ENCODE results near the gene HOXA2.

HOXA2 gene

GRCh38 chr7:27111751-27112277 lies 9.3 kb upstream of the HOXA2 start:
- DNase-seq (ENCODE audit: low read depth): no peak

GRCh38 chr7:27111042-27111750 lies 8.7 kb upstream of the HOXA2 start:
- no peak for DNase-seq (ENCODE audit: low read depth)

DNA sequence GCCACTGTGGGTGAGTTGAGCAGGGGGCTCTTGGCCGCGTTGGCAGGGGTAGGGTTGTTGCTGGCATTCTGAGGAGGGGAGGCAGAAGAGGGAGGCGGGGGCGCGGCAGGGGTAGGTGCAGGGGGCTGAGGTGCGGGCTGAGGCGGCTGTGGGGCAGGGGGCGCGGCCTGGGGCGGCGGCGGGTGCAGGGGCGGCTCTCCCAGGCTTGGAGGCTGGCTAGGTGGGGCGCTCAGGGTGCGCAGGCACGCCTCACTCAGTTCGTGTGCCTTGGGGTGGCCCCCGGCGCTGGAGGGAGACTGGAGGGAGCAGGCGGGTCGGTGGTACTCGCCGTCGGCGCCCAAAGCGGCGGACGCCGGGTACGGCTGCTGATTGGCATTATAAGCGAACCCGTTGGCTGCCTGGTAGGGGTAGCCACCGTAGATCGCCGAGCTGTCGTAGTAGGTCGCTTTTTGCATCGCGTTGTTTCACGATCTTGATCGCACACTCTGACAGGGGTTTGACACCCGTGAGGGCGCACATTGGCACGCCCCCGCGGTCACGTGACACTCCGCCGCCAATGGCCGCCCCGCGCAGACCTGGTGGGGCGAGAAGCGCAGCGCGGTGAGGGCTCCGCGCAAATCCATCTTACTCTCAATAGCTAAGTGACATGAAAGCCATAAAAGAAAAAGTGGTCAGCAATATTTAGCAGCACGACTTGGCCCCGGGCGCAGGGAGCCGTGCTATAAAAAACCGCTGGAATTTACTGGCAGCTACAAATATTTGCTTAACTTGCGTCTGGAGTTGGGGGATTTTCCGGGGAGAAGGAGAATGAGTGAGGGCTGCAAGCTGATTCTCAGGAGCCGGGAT lies 7.9 kb upstream of the HOXA2 start:
- DNase-seq (ENCODE audit: low read depth): no peak

GRCh38 chr7:27109466-27110185 lies 7.1 kb upstream of the HOXA2 start:
- DNase-seq (ENCODE audit: low read depth): no peak

GRCh38 chr7:27108390-27109127 lies 6.1 kb upstream of the HOXA2 start:
- no peak for DNase-seq (ENCODE audit: low read depth)

DNA sequence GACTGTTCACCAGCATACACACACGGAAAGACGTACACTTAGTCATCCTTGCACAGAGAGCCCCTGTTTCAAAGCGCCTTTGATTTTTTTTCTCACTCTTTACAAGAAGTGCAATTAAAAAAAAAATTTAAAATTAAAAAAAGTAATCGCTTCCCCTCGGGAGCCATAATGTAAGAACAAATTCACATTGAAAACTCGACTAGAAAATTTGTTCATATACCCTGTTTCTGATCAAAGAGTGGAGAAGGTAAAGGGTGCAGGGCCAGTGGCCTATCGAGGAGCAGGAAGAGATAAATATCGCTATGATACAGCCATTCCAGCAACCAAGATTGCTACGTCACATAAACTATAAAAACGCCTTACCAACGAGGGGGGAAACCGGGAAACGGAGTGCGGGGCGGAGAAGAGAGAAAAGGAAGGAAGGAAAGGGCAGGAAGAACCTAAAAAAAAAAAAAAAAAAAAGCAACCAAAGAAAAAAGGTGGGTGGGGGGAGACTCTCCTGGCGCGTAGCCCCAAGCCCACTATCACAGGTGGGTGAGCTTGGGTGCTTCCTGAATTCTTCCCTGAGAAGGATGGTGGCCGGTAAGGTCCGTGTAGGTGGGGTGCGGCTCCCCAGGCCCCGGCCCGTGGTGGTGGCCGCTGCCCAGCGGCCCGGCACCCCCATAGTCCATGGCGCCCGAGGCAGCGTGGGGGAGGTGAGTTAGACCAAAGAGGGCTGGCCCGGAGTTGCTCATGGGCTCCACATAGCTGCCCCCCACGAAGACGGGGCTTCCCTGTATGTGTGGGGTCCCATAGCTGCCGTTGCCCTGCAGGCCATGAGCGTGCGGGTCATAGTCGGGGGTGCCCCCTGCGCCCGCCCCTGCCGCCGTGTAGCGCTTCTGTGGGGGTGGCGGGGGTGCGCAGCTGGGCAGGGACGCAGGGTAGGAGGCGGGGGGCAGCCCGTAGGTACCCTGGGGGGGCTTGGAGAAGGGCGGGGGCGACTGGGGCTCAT lies 5.2 kb upstream of the HOXA2 start:
- DNase-seq (ENCODE audit: low read depth): no peak

DNA sequence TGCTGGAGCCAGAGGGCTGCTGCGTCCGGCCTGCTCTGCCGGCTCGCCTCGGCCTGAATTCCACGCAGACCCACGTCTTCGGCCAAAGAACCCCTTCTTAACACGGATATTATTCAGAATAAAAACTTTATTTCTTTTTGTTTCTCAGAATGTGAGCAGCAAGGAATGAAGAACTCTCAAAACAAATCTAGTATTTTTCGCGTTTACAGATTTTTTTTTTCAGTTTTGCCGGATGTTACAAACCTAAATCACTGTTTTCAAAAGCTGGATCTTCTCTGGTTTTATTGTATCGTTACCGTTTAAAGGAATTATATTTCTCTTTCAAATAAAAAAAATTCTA lies 4.4 kb upstream of the HOXA2 start:
- DNase-seq (ENCODE audit: low read depth): no peak

DNA sequence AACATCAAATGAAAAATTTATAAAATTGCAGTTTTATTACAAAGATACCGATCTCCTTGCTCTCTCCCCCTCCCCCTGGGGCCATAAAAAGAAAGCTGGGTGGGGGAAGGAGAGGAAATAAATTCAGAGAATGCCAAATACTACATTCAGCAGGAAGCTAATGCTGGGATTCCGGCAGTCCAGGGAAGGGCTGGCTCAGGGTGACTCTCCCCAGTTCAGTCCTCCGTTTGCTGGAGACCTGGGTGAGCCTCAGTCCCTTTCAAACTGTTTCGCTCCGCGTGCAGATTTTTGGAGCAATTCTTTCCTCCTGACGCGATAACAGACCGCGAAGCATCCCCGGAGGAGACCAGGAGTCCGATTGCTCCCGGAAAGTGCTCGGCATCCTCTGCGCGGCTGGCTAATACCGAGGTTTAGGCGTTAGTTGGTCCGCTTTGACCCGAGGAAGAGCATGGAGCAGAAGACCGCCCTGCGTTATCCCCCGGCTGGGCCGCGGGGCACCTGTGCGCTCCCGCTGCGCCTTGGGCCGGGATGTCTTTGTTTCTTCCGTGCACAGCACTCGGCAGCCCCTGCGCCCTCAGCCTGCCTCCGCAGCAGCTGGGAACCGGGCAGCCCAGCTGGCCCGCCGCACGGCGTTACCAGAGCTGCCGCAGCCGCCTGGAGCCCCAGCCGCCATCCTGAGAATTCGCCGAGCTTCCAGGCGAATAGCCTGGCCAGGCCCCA lies 3.9 kb upstream of the HOXA2 start:
- DNase-seq (ENCODE audit: low read depth): no peak

- no peak for DNase-seq (ENCODE audit: low read depth)
These were observed 3.0 kb upstream of the HOXA2 start for GRCh38 chr7:27105301-27106031.

DNA sequence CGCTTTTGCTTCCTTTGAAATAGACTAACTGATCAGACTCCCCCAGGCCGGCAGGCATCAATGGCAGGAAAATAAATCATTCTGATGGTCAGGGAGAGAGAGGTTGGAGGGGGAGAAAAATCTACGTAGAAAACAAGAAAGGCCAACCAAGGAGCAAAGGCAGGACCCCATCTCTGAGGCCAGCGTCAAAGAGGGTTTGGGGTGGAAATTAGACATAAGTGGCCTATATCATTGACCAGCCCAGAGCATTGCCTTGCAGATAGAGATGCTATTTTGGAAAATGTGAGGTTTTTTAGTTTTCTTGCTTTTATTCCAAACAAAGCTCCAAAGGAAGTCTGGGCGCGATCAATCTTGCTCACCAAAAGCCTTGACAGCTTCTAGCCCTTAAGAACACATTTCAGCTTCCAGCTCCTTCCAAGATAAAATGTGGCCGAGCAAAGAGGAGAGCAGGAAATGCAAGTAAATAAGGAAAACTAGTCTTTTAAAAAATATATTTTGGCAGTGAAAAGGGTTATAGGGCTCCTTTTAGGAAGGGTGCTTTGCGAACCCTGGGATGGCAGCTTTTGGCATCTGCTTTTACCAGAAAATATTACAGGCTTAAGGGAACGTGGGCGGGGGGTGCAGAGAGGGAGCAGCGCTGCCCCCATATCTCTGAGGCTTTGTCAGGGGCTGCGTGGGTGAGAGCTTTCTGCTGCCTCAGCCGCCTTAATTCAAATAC lies 2.0 kb upstream of the HOXA2 start:
- DNase-seq (ENCODE audit: low read depth): no peak

DNA sequence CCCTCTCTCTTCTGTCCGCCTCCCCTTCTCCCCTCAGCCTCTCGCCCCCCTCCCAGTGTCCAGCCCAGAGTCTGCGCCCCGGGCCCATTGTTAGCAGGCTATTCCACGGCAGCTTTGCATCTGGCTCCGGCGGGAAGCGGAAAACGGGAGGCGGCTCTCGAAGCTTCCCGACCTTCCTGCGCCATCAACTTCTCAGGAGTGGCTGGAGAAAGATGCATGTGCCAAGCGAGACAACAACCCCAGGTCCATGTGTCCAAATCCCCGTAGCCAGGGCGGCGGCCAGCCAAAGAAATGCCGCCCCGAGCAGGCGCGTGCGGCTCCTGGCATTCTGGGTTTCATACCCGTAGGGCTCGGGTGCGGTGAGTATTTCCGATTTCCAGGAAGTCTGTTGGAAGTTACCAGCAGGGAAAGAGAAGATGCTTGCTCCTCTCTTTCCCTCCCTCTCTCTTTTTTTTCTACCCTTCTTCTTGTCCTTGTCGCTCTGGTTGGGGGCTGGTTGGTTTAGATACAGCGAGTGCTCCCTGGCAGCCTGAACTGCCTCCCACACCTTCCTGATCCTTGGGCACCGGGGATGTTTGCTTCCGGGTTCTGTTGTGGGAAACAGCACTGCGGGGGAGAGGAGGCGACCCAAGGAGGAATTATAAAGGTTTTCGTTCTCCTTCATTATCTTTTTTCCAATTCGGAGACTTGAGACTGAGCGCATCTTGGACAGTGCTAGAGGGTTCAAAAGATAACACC lies 1.2 kb upstream of the HOXA2 start:
- DNase-seq (ENCODE audit: low read depth): no peak

GRCh38 chr7:27101957-27102580 lies 414 bp downstream of the HOXA2 start:
- no peak for DNase-seq (ENCODE audit: low read depth)

- DNase-seq (ENCODE audit: low read depth): no peak
These were observed 1.1 kb downstream of the HOXA2 start for GRCh38 chr7:27101171-27101956.

- DNase-seq (ENCODE audit: low read depth): no peak
These were observed 1.8 kb downstream of the HOXA2 start for GRCh38 chr7:27100694-27101170.

DNA sequence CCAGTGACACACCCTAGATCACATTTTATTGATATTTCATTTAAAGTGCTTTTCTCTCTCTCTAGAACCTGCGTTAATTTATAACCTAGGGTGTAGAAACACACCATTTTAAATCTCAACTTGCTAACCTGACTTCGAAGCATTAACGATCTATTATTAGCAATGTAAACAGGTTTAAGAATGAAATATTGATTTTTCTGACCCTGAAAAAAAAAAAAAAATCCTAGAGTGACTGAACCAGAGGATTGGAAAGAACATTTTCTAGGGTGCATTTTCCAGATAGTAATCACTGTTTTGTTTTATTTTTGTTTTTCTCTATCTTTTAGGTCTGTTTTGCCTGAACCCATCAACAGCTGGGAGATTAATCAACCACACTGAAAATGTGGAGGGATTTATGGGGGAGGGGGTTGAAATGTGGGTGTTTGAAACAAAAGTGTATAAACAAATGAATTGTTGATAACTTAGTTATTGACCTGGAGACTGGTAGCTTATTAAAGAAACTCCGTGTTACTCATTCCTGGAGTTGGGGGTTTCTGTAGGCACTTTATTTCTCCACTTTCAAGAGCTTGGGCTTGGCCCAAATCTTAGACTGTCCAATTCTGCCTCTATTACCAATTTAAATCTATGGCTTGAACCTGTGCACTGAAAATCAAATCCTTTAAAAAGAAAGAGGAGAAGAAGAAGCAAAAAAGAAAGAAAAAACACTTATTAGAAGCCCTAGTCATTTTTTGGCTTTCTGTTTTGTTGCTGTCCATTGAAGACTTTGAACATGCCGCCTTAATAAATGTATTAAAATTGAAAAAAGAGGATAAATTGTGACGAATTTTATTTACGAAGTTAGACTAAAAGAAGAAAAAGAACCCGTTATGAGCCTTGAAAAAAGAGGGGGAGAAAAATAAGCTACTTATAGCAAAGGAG lies 2.8 kb downstream of the HOXA2 start:
- no peak for DNase-seq (ENCODE audit: low read depth)

Data from fibroblast of gingiva (primary cell).